ENCODE measurements around the gene RXRA.

Gene RXRA

DNA sequence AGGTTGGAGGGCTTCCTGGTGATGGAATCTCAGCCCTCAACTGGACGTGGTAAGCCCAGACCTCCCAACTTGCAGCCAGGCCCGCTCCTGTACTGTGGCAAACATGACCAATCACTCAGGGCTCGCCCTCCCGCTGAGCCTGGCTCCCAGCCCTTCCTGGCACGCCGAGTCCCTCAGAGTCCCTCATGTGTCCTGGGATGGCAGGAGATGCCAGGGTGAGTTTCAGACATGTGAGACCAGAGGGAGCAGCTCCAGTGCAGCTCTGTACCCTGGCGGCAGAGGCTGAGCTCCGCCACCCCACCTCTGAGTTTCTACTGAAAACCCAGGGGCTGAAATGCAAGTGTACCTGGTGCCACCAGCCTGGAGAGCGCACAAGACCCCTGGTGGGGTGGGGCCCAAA is 42.0 kb upstream of the RXRA start:
- no peak for DNase-seq (ENCODE audit: extremely low read depth, low read depth)
- no peak for TF ChIP-seq CTCF (IDR thresholded peaks at IDR 0.05; ENCODE audit: low read depth, low read length)

- no peak for DNase-seq (ENCODE audit: extremely low read depth, low read depth)
- no peak for TF ChIP-seq CTCF (IDR thresholded peaks at IDR 0.05; ENCODE audit: low read depth, low read length)
Observed at GRCh38 chr9:134284741-134285140, 41.5 kb upstream of the RXRA start.

DNA sequence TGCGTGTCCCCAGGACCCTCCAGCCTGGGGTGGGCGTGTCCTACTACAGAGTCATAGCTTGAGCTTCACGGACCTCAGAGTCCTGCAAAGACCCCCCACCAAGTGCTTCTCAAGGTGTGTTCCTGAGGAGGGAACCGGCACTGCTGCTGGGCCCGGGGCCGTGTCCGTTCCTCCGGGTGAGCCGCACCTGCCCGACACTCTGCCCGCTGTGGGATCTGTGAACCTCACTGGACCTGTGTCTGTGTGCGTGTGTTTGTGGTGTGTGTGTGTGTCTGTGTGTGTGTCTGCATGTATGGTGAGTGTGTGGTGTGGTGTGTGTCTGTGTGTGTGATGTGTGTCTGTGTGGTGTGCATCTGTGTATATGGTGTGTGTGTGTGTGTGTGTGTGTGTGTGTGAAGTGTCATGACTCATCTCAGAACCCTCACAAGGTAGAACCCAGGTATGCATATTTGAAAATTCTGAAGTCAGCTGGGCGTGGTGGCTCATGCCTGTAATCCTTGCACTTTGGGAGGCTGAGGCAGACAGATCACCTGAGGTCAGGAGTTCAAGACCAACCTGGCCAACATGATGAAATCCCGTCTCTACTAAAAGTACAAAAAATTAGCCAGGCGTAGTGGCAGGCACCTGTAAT is 40.9 kb upstream of the RXRA start:
- no peak for TF ChIP-seq CTCF (IDR thresholded peaks at IDR 0.05; ENCODE audit: low read depth, low read length)
- DNase-seq (ENCODE audit: extremely low read depth, low read depth), result no peak

DNA sequence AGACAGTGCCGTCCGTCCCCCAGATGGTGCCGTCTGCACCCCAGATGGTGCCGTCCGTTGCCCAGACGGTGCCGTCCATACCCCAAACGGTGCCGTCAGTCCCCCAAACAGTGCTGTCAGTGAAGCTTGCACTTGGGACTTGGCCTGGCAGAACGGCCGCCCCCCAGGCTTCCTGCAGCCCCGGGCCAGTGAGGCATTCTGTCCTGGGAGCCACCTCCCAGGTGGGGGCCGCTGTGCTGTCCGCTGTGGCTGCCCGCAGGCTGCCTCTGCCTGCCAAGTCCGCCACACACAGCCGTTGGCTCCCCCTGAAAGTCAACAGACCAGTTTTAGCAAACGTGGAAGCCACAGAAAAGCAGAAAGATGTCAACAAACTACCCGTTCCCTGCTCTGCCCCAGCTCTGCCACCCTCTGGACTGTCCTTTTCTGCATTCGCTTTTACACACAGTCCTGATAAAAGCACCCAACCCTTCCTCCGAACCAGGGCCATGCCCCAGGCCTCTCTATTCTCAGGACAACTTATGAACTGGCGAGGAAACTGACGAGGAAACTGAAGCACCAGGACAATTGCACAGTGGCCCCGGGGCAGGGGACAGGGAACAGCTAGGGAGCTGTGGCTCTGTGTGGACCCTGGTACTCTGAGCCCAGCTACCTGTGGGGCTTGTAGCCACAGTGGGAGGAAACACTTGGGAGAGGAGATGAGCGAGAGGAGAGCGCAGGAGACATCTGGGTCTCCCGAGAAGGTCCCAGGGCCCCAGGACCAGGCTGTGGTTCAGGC is 39.6 kb upstream of the RXRA start:
- TF ChIP-seq CTCF (IDR thresholded peaks at IDR 0.05; ENCODE audit: low read depth, low read length), result no peak
- DNase-seq (ENCODE audit: extremely low read depth, low read depth), result no peak

DNA sequence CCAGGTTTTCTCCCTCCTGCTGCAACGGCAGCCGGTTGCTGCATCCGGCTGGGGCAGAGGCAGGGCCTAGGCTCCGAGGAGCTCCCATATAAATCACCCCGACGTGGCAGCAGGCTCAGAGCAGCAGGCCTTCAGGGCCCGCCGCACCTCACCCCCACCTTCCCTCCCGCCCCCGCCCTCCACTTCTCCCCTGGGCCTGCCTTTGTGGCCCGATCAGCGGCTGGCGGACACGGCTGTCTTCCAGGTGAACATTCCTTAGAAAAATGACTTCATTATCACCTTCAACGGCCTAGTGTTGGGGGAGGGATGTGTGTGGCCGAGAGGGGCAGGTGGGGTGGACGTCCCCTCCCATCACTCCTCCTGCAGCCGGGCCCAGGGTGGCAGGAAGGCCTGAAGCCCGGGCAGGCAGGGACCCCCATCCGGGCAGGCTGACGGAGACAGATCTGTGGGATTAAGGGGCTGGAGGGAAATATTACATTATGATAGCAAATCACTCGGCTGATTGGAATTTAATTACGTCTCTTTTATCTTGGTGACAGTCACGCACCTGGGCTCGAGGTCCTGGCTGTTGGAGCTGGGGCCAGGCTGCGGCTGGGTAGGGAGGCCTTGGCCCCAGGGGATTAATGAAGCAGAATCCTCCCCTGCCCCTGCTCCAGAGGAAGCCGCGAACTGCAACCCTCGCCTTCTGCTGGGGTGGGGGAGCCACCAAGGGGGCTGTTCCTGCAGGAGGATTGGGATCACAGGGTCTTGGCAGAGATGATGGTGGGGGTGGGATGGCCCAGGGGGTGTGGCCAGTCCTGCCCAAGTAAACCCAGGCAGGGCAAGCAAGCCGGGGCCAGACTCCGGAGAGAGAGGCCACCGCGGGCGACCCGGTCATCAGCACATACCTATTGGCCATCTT is 38.4 kb upstream of the RXRA start:
- TF ChIP-seq CTCF (IDR thresholded peaks at IDR 0.05; ENCODE audit: low read depth, low read length), result no peak
- DNase-seq (ENCODE audit: extremely low read depth, low read depth), result no peak

GRCh38 chr9:134288746-134289145 is 37.5 kb upstream of the RXRA start:
- DNase-seq (ENCODE audit: extremely low read depth, low read depth), result no peak
- no peak for TF ChIP-seq CTCF (IDR thresholded peaks at IDR 0.05; ENCODE audit: low read depth, low read length)

All from AG09319 (cell line).